HG03039 (cell line): ENCODE measurements around the gene GNB1L.

Experiments
- ATAC-seq: cut with Tn5 transposase; IDR thresholded peaks from one replicate; pipeline ENCODE4 v1.9.1; 2021; ENCODE audit warnings: mild to moderate bottlenecking, moderate library complexity; ENCODE audit not compliant: unreplicated experiment

Gene GNB1L, protein sequence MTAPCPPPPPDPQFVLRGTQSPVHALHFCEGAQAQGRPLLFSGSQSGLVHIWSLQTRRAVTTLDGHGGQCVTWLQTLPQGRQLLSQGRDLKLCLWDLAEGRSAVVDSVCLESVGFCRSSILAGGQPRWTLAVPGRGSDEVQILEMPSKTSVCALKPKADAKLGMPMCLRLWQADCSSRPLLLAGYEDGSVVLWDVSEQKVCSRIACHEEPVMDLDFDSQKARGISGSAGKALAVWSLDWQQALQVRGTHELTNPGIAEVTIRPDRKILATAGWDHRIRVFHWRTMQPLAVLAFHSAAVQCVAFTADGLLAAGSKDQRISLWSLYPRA

GRCh38 chr22:19854778-19855503 lies at the start of gene GNB1L, which contains the start of gene RTL10:
Gene GNB1L (minus strand): TSS chr22:19854874. CDS start chr22:19821355, 33,519 bp downstream.
Gene RTL10 (minus strand): TSS chr22:19854874. CDS start chr22:19852261, 2,613 bp downstream.
- ATAC-seq = peak; percentile 80

- ATAC-seq = no peak
These were observed 49.6 kb upstream of the GNB1L start for GRCh38 chr22:19904174-19904856.

- ATAC-seq = no peak
These were observed 48.8 kb upstream of the GNB1L start for GRCh38 chr22:19903513-19903912.

DNA sequence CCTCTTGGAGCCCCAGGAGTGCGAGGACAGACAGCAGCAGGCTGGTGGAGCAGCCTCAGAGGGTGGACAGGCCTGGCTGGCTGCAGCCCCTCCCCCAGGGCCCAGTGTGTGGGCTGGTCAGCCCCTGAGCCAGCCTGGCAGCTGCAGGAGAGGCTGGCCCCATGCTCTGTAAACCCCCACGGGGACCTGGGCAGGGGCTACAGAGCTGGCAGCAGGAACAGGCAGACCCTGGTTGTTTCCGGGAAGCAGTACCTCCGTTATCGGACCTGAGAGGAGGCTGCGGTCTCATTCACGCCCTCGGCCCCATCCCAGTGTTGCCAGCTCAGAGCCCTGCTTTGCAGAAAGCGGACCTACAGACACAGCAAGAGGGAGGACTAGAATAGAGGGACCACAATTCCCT lies 48.4 kb upstream of the GNB1L start:
- no peak for ATAC-seq

DNA sequence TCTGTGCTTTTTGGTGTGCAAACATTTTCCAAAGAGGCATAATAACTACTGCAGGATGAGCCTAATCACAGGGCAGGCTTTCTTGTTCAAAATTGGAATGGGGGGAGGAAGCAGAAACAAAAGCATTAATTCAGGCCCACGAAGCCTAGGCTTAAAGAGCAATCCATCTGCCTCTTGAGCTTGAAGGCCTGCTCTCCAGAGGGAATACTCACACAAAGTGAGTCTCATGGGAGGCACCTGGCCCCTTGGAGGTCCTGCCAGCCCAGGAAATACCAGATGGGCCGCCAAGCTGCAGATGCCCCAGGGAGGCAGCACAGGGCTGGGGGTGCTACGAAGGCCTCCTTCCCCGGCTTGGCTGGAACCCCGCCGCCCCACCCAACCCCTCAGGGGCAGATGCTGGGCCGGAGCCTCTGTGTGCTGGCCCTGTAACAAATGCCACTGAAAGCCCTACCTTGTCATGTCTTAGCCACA lies 47.6 kb upstream of the GNB1L start:
- ATAC-seq = no peak

DNA sequence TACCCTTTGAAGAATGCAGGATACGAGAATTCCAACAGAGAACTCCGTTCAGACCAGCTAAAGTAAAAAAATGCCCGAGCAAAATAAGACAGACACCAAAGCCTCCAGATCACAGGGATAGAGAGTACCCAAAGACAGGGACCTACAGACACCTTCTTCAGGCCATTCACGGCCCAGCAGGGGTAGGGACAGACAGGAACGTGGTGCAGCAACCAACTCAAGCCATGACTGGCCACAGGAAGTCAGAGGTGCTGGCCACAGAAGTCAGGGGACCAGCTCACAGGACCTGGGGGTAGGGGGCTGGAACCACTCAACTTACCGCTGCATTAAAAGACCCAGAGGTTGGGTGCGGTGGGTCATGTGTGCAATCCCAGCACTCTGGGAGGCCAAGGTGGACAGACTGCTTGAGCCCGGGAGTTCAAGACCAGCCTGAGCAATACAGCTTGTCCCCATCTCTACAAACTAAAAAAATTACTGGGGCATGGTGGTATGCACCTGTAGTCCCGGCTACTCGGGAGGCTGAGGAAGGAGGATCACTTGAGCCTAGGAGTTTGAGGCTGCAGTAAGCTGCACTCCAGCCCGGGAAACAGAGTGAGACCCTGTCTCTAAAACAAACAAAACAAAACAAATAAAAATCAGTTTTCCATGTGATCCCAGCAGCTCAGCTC lies 47.0 kb upstream of the GNB1L start:
- ATAC-seq = no peak

DNA sequence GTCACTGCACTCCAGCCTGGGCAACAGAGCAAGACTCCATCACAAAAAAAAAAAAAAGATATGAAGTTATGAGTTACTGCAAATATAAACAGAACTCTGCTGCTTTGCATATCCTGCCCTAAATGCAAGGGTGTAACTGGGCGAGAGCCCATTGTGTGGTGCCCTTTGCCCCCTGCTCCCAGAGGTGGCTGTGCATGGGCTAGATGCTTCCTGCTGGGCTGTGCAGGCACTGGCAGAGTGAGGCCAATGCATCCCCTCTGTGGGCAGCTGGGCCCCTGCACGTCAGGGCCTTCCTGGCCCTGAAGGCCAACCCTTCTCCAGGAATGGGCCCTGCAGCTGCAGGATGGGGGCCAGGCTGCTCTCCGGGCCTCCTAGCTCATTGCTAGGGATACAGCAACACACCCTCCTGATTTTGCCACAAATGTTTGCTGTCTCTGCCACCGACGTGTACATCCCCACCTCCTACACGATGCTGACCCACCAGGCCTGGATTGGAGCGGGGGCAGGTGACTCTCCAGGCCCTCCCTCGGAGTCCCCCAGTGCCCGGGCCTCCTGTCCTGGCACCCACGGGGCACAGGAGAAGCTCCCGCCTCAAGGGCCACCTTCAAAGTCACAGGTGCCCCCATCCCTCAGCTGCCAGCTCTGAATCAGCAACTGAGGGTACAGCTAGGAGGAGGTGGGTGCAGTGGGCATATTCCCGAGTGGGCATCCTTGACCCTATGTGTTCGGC lies 46.2 kb upstream of the GNB1L start:
- no peak for ATAC-seq

DNA sequence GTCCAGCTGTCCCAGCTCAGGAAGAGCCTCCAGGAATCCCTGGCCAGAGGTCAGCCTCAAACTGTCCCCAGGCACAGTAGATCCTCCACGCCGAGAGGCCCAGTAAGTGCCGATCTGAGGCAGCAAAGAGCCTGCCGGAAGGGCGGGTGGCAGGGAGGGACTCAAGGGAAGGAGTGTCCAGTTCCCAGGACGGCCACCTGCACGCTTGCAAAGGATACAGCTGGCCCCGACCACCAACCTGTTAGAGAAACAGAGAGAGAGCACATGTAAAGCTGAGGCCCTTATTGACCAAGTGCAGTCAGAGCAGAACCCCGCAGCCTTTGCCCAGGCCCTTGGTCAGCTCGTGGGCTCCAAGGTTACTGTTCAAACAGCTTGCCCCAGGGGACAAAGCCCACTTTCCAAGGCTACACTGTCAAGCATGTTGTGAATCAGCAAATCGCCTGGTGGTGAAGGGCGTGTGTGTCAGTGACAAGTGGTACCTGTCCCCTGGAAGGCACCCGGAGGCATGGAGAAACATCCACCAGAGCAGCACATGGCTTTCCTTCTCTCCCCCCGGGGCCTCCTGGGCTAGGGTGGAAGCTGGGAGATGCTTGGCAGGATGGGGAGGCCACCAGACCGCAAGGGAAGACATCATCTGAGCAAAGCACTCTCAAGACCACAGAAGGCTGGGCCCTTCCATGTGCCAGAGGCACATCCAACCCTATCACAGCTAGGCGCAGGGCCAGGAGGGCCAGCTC lies 44.3 kb upstream of the GNB1L start:
- no peak for ATAC-seq

GRCh38 chr22:19898145-19898544 lies 43.5 kb upstream of the GNB1L start:
- ATAC-seq = no peak

DNA sequence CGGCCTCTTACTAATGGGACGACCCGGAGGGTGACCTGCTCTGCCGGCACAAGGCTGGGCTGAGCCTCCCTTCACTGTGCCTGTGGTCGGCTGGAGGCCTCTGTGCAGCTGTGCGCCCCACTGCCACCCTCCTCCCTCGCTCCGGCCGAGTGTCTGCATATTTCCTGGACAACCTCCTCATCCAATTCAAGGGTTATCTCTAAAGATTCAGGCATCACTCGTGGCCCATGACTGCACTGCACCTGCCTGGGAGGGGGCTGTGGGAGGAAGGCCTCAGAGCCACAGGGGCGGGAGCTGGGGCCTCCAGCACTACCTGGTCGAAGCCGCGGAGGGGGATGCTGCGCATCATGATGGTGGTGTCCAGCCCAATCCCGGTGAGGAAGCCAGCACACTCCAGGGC lies 43.1 kb upstream of the GNB1L start:
- no peak for ATAC-seq

GRCh38 chr22:19896665-19897355 lies 42.1 kb upstream of the GNB1L start:
- no peak for ATAC-seq

DNA sequence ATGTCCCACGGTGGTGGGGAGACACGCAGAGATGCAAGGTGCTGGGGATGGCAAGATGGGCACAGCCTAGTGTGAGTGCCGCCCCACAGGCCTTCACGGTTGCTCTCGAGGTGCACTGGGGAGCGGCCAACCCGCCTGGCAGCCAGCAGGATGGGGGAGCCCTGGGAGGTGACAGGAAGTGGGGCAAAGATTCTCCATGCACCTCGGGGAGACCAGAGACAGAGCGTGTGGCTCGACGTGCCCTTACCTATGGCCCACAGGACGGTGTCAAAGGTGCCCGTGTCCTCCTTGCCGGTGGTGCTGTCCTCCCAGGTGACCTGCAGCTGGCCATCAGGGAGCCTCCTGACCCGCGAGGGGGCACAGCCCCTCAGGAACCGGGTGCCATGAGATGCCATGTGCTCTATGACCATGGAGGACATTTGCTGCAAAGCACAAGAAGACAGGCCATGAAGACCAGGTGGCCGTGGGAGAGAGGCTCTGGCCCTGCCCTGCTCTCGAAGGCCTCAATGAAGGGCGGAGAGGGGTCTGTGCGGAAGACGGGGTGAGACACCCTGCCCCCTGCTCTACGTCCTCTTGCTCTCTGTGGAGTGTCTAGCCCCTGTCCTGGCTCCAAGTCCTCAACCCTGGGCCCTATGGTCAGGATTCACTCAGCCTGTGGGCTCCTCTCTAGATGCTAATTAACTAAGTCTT lies 40.6 kb upstream of the GNB1L start:
- ATAC-seq = no peak

DNA sequence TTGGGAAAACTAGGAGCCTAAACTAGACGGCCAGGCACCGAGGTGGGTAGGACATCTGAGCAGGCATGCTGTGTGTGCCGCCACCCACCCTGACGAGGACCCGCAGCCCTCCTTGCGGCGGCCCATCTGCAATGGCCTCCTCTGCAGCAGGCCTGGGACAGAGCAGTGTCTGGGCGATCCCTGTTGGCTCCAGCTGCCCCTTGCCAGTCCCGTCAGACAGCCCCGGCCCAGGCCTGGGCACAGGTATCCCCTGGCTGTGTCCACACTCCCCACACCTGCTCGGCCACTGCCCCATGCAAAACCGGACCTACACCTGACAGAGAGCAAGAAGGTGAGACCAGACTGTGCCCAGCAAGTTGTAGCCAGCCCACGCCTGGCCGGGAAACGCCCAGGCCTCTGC lies 38.7 kb upstream of the GNB1L start:
- ATAC-seq = no peak

- ATAC-seq = no peak
These were observed 38.3 kb upstream of the GNB1L start for GRCh38 chr22:19892925-19893324.

- no peak for ATAC-seq
These were observed 37.7 kb upstream of the GNB1L start for GRCh38 chr22:19892257-19892879.

- no peak for ATAC-seq
These were observed 36.9 kb upstream of the GNB1L start for GRCh38 chr22:19891317-19892256.
